Brain microvascular endothelial cell (primary cell): Measurements from ENCODE around the gene ATP8A2.

Experiments used
- DNase-seq: peaks from one replicate; pipeline ENCODE4 v3.0.0-alpha.2; 2020
- H3K27ac ChIP-seq: fragments of 250-450 bp; sonication (Bioruptor Pico); 2 replicates; pipeline ENCODE4 v1.5.1; 2020; ENCODE audit warnings: mild to moderate bottlenecking, moderate library complexity
- H3K27me3 ChIP-seq: fragments of 250-450 bp; sonication (Bioruptor Pico); replicated peaks from 2 replicates; pipeline ENCODE4 v1.5.1; 2020; ENCODE audit warnings: mild to moderate bottlenecking
- H3K36me3 ChIP-seq: fragments of 250-450 bp; sonication (Bioruptor Pico); replicated peaks from 2 replicates; pipeline ENCODE4 v1.5.1; 2020; ENCODE audit warnings: mild to moderate bottlenecking
- H3K4me3 ChIP-seq: 2 replicates; pipeline ENCODE4 v1.5.1; 2011; ENCODE audit warnings: low read depth, mild to moderate bottlenecking, control low read depth, low read length, moderate library complexity
- CTCF ChIP-seq: IDR thresholded peaks from 2 replicates; pipeline ENCODE4 v1.5.1; 2011; ENCODE audit warnings: low read depth, mild to moderate bottlenecking, moderate library complexity, low read length, control low read depth, inconsistent platforms; ENCODE audit errors: missing control alignments
- in situ Hi-C: cut with HindIII; loops from 2 replicates; pipeline ENCODE4 v1.10.0; 2017; ENCODE audit warnings: low sequenced_read_pairs, low pct_ligation_motif_present

The ATP8A2 gene

GRCh38 chr13:25415241-25415640 is 43.5 kb downstream of the ATP8A2 start:
- in situ Hi-C loops, result no loop called here
- Histone ChIP-seq H3K4me3 (no peak overlapping the region), H3K27me3 (no peaks in the 10 kb centered on the region), H3K36me3 (no peaks in the 10 kb centered on the region), H3K27ac (no peak overlapping the region)
- DNase-seq, result no peak
- no peak for TF ChIP-seq CTCF

DNA sequence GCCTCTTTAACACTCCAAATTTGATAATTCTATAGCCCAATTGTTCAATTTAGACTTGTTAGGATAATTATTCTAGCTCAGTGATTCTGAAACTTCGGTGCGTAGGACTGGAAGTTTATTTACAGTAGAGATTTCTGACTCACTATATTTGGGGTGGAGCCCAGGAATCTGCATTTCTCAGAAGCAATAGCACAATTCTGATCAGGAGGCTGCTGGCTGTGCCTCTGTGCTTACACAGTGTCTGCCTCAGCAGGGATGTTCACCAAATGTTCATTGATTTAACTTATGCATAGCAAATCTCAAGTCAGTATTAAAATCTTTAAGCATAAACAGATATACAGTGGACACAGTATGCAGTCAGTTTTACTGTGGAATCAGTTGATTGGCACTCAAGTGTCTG is 45.8 kb downstream of the ATP8A2 start:
- no peaks in the 10 kb centered on the region for H3K36me3 ChIP-seq
- no peak overlapping the region for H3K27ac ChIP-seq
- DNase-seq, result no peak
- no peak overlapping the region for H3K4me3 ChIP-seq
- no peak for TF ChIP-seq CTCF
- no peaks in the 10 kb centered on the region for H3K27me3 ChIP-seq
- in situ Hi-C loops, result no loop called here

DNA sequence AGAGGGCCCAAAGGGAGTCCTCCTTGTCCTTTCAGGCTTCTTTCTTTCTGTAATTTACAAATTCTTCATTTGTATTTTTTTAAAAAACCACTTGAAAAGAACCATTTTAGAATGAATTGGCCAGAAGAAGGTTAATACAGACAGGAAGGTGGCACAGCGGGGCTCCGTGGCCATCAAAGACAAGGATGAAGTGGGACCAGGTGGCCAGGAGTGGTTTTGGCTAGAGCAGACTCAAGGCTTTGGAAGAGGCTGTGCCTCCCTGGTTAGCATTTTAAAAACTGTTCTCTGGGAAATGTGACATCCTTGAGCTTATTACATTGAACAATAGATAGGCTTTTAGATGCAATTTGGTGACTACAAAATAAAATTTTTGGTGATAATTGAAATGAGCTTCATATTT is 48.4 kb downstream of the ATP8A2 start:
- Histone ChIP-seq H3K36me3 (no peaks in the 10 kb centered on the region), H3K4me3 (no peak overlapping the region), H3K27me3 (no peaks in the 10 kb centered on the region), H3K27ac (no peak overlapping the region)
- TF ChIP-seq CTCF, result no peak
- no peak for DNase-seq
- in situ Hi-C loops, result no loop called here

- Histone ChIP-seq H3K4me3 (no peak overlapping the region), H3K36me3 (no peaks in the 10 kb centered on the region), H3K27ac (no peak overlapping the region), H3K27me3 (no peaks in the 10 kb centered on the region)
- TF ChIP-seq CTCF, result no peak
- in situ Hi-C loops, result no loop called here
- DNase-seq, result no peak
These were observed 49.8 kb downstream of the ATP8A2 start for GRCh38 chr13:25421612-25422011.

- in situ Hi-C loops, result no loop called here
- TF ChIP-seq CTCF, result no peak
- no peak for DNase-seq
- Histone ChIP-seq H3K4me3 (no peak overlapping the region), H3K36me3 (no peaks in the 10 kb centered on the region), H3K27me3 (no peaks in the 10 kb centered on the region), H3K27ac (no peak overlapping the region)
These were observed 50.4 kb downstream of the ATP8A2 start for GRCh38 chr13:25422153-25422552.

GRCh38 chr13:25423831-25424230 is 52.1 kb downstream of the ATP8A2 start:
- DNase-seq, result no peak
- in situ Hi-C loops, result no loop called here
- Histone ChIP-seq H3K36me3 (no peaks in the 10 kb centered on the region), H3K27me3 (no peaks in the 10 kb centered on the region), H3K27ac (no peak overlapping the region), H3K4me3 (no peak overlapping the region)
- TF ChIP-seq CTCF, result no peak
